ENCODE results near the gene RNASE7.

Gene RNASE7

DNA sequence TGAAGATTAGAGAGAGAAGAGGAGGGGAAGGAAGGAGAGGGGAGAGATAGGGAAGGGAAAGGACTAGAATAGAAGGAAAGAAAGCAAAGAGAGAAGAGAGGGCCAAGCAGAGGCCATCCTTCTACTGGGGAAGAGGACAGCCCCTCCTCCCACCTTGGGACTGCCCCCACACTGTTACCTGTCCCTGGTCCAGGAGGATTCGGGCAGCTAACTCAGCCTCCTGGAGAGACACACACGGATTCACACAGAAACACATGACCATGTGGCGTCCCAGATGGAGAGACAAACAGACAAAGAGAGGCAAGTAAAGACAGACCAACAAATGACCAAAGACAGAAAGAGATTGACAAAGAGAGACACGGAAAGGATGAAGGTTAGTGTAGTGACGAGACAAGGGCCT, 19.5 kb upstream of the RNASE7 start:
- Histone ChIP-seq H3K9me3 (ENCODE audit: low read length) (no peaks in the 10 kb centered on the region), H3K4me1 (ENCODE audit: insufficient read depth, low read length, severe bottlenecking) (peaks cover 2% of the 10 kb centered on the region), H3K4me3 (ENCODE audit: low read depth, low read length, poor library complexity, severe bottlenecking) (no peak overlapping the region), H3K4me2 (ENCODE audit: low read length) (no peak overlapping the region), H3F3A (ENCODE audit: insufficient read depth, low read length) (no peaks in the 10 kb centered on the region), H3K27ac (ENCODE audit: low read depth, low read length, poor library complexity, severe bottlenecking) (no peak overlapping the region), H3K36me3 (ENCODE audit: insufficient read depth, low read length) (no peaks in the 10 kb centered on the region), H3K79me2 (ENCODE audit: insufficient read depth, low read length) (no peaks in the 10 kb centered on the region), H3K9ac (ENCODE audit: low read length) (no peak overlapping the region), H3K9me2 (ENCODE audit: low read depth, low read length) (no peaks in the 10 kb centered on the region), H2AFZ (ENCODE audit: low read length) (no peak overlapping the region), H4K20me1 (ENCODE audit: insufficient read depth, low read length) (no peaks in the 10 kb centered on the region), H3K27me3 (ENCODE audit: insufficient read depth, low read length) (peaks cover 2% of the 10 kb centered on the region)
- TF ChIP-seq, protein P1, sequence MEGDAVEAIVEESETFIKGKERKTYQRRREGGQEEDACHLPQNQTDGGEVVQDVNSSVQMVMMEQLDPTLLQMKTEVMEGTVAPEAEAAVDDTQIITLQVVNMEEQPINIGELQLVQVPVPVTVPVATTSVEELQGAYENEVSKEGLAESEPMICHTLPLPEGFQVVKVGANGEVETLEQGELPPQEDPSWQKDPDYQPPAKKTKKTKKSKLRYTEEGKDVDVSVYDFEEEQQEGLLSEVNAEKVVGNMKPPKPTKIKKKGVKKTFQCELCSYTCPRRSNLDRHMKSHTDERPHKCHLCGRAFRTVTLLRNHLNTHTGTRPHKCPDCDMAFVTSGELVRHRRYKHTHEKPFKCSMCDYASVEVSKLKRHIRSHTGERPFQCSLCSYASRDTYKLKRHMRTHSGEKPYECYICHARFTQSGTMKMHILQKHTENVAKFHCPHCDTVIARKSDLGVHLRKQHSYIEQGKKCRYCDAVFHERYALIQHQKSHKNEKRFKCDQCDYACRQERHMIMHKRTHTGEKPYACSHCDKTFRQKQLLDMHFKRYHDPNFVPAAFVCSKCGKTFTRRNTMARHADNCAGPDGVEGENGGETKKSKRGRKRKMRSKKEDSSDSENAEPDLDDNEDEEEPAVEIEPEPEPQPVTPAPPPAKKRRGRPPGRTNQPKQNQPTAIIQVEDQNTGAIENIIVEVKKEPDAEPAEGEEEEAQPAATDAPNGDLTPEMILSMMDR (IDR thresholded peaks at IDR 0.05; ENCODE audit: low read length), result no peak
- no peak for TF ChIP-seq EZH2 (IDR thresholded peaks at IDR 0.05; ENCODE audit: borderline replicate concordance, low read length)

DNA sequence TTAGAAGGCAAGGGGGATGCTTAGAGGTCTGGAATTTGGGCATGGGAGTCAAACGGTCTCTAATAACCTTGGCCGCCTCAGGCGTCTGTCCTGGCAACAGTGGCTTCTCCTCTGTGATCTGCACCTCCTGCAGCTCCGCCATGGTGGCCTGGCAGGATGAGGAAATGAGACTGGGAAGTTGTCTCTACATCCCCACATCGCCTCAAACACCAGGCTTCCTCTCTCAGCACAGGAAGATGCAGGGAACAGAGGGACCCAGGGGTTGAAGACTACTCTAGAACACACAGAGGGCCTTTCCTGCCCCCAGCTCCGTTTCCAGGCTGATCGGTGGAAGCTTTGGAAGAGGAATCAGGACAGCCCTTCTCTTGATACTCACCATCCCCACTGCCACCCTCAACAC, 19.0 kb upstream of the RNASE7 start:
- Histone ChIP-seq H3K9ac (ENCODE audit: low read length) (no peak overlapping the region), H3K4me3 (ENCODE audit: low read depth, low read length, poor library complexity, severe bottlenecking) (no peak overlapping the region), H3K79me2 (ENCODE audit: insufficient read depth, low read length) (no peaks in the 10 kb centered on the region), H3K36me3 (ENCODE audit: insufficient read depth, low read length) (no peaks in the 10 kb centered on the region), H3K9me2 (ENCODE audit: low read depth, low read length) (no peaks in the 10 kb centered on the region), H4K20me1 (ENCODE audit: insufficient read depth, low read length) (no peaks in the 10 kb centered on the region), H3K27ac (ENCODE audit: low read depth, low read length, poor library complexity, severe bottlenecking) (no peak overlapping the region), H3F3A (ENCODE audit: insufficient read depth, low read length) (no peaks in the 10 kb centered on the region), H3K27me3 (ENCODE audit: insufficient read depth, low read length) (no peaks in the 10 kb centered on the region; the same call in 1 of the 2 replicates), H3K4me1 (ENCODE audit: insufficient read depth, low read length, severe bottlenecking) (peaks cover 2% of the 10 kb centered on the region), H2AFZ (ENCODE audit: low read length) (no peak overlapping the region), H3K4me2 (ENCODE audit: low read length) (no peak overlapping the region), H3K9me3 (ENCODE audit: low read length) (no peaks in the 10 kb centered on the region)
- TF ChIP-seq, protein P1 (IDR thresholded peaks at IDR 0.05; ENCODE audit: low read length), result no peak

DNA sequence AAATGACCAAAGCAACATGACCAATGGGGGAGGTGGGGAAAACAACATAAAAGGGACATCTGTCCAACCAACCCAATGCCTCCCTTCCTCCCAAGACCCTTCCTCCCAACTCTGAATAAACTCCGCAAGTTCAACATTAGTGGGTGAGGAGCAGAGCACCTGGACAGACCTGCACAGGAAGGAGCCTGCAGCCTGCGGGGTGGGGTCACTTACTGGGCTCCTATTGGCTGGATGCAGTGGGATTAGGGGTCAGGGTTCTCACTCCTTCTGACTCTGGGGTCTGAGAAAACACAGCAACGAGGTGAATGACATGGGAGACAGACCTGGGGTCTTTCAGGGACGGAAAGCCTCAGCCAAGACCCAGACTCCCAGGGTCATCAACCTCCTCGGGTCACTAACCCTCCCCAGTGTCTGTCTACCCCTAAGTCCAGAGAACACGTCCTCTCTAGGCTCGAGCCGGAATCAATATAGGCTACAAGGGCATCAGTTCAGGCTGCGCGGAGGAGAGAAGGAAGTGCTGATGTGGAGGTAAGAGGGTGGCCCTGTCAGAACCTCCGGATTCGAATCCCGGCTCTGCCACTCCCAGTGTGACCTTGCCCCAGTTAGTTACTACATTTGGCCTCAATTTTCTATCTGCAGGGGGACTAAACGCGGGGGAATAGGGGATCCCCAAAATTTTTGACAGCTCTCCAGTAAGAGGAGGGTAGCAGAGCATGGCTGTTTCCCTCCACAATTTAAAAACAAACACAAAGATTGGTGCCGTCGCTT, 18.2 kb upstream of the RNASE7 start:
- no peaks in the 10 kb centered on the region for H3K79me2 ChIP-seq (ENCODE audit: insufficient read depth, low read length)
- H3K4me3 ChIP-seq (ENCODE audit: low read depth, low read length, poor library complexity, severe bottlenecking), result no peak overlapping the region

More for the DNA sequence above, 18.2 kb upstream of the RNASE7 start:
- no peaks in the 10 kb centered on the region; the same call in 1 of the 2 replicates for H3K27me3 ChIP-seq (ENCODE audit: insufficient read depth, low read length)
- H3K9me3 ChIP-seq (ENCODE audit: low read length), result no peaks in the 10 kb centered on the region
- no peak overlapping the region for H3K27ac ChIP-seq (ENCODE audit: low read depth, low read length, poor library complexity, severe bottlenecking)
- H4K20me1 ChIP-seq (ENCODE audit: insufficient read depth, low read length), result no peaks in the 10 kb centered on the region
- H3K4me1 ChIP-seq (ENCODE audit: insufficient read depth, low read length, severe bottlenecking), result peaks cover 2% of the 10 kb centered on the region
- no peaks in the 10 kb centered on the region for H3K36me3 ChIP-seq (ENCODE audit: insufficient read depth, low read length)
- no peak overlapping the region for H2AFZ ChIP-seq (ENCODE audit: low read length)
- H3K9me2 ChIP-seq (ENCODE audit: low read depth, low read length), result no peaks in the 10 kb centered on the region
- H3K9ac ChIP-seq (ENCODE audit: low read length), result no peak overlapping the region
- TF ChIP-seq EZH2 (IDR thresholded peaks at IDR 0.05; ENCODE audit: borderline replicate concordance, low read length), result no peak
- TF ChIP-seq, protein P1 (IDR thresholded peaks at IDR 0.05; ENCODE audit: low read length), result no peak
- no peak overlapping the region; the same call in 1 of the 2 replicates for H3K4me2 ChIP-seq (ENCODE audit: low read length)
- no peaks in the 10 kb centered on the region for H3F3A ChIP-seq (ENCODE audit: insufficient read depth, low read length)
